Omental fat pad (tissue), 4 donors: Measurements from ENCODE around the gene PLXNB2. TPM values are rescaled to one million over a fixed set of nuclear protein-coding genes. Genes with fewer than 3 reads are reported as not detected.
A peak's percentile ranks its signal among the peaks of the same experiment; 100 is the strongest.

ENCODE experiments used
- ATAC-seq: fragments of 150-250 bp; one replicate; pipeline ENCODE4 v1.9.1; 2016; ENCODE audit warnings: mild to moderate bottlenecking, moderate library complexity; ENCODE audit not compliant: low FRiP score
- DNase-seq: peaks from one replicate; pipeline ENCODE4 v3.0.0-alpha.2; 2019; ENCODE audit warnings: low spot score
- CTCF ChIP-seq, 3 donors: fragments of 450-650 bp; IDR thresholded peaks; one replicate each; pipeline ENCODE4 v1.5.1; 2016 to 2017; ENCODE audit warnings: antibody characterized with exemption in 3 of 3, mild to moderate bottlenecking in 3 of 3, moderate library complexity in 2 of 3
- total RNA-seq, 4 donors: library from RNA; depleted of rRNA; stranded (reverse); fragments of >200 nt; gene quantifications; one replicate each; pipeline ENCODE4 v1.1.0, GENCODE V29; 2016

The PLXNB2 gene
- total RNA-seq, 4 donors from 2014 or later, result 91.4 to 130 (median 115) TPM

DNA sequence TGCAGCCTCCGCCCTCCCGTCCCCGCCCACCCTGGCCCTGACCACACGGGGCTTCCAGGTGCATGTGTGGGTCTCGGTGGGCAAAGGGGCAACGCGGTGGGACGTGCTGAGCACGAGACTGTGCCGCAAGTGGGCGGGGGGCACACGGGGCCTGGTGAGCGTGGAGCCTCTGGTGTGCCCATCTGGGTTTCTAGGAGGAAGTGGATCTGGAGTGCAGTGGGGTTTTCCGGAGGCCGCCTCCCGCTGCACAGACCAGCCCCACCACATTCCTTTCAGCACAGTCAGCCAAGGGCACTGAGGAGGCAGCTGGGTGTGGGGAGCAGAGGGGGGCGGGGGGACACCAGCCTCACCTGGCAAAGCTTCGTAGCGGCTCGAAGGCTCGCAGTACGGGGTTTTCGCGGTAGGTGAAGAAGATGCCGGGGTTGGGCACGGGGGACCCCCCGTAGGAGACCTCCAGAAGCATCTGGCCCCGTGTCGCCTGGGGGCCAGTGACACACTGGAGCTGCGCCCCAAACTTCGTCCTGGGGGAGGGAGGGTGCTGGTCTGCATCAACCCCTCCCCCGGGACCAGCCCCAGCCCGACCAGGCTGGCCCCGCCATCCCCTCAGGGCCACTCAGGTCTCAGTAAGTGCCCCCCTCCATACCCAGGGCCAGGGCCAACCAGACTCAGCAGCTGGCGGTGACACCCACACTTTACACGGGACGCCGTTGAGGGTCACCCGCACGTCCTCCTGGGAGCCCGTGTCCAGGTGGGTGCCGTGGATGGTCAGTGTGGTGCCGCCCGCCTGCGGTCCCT is 24.9 kb downstream of the PLXNB2 start:
- DNase-seq, result no peak
- no peak for TF ChIP-seq CTCF (IDR thresholded peaks at IDR 0.05)
- peak; percentile 71 for ATAC-seq

DNA sequence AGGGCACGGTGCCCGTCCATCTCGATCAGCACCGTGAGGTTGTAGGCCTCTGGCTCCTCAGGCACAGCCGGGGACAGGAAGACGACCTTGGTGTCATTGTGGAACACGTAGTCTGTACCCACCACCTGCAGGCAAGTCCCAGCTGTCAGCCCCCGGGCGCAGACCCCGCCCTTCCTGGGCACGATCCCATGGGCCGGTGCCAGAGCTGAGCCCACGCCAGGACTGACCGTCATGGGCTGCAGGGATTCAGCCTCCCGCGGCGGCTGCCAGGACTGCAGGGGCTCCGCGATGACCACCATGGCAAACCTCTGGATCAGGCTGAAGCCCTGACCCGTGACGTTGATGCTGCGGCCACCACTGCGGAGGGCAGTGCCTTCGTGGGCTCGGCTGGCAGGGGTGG is 25.5 kb downstream of the PLXNB2 start:
- TF ChIP-seq CTCF (IDR thresholded peaks at IDR 0.05), result no peak
- no peak for ATAC-seq

DNA sequence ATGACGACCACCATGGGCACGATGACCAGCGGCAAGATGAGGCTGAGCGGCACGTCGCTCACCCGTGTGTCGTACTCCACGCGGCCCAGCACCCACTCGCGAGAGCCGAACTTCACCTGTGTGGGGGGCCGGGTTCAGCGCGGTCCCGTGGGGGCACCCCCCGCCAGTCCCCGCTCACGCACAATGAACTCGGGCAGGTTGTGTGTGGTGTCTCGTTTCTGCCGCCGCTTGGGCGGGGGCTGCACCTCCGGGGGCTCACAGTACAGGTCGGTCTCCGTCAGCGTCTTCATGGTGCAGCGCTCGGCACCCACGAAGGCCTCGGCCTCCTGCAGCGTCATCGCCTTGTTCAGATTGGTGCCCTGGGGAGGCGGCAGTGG is 26.1 kb downstream of the PLXNB2 start:
- TF ChIP-seq CTCF (IDR thresholded peaks at IDR 0.05), result no peak
- DNase-seq (no peak), ATAC-seq (no peak)

More for the DNA sequence above, 25.5 kb downstream of the PLXNB2 start:
- DNase-seq, result no peak

GRCh38 chr22:50280708-50281383 is 26.6 kb downstream of the PLXNB2 start:
- ATAC-seq, result no peak
- TF ChIP-seq CTCF (IDR thresholded peaks at IDR 0.05), result no peak
- DNase-seq, result no peak

GRCh38 chr22:50280022-50280707 is 27.3 kb downstream of the PLXNB2 start:
- ATAC-seq (no peak), DNase-seq (no peak)
- TF ChIP-seq CTCF (IDR thresholded peaks at IDR 0.05), result no peak

DNA sequence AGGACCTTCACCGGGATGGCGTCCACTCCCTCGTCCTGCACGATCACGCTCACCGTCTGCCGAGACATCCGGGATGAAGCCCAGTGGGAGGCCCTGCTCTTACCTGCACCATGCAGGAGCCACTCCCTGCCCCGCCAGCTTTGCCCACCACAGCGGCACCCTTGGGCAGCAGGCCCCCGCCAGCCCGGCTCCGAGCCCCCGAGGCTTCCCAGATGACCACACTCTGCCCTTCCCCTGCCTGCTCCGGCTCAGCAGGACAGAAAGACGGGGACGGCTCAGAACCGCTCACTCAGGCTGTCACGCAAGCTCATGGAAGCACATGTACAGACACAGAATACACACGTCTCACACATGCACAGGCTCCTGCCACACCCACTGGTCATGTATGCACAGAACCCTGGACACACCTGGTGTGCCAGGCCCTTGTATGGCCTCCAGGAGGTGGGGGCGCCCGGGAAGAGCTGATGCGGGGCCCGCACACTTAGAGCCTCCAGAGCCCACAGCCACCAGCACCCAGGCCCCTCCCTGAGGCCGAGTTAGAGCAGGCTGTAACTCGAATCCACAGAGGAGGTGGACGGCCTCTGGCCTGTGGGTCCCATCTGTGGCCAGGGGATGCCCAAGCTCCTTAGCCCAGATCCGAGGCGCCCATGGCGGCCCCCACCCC is 28.4 kb downstream of the PLXNB2 start:
- DNase-seq, result no peak
- no peak for ATAC-seq
- TF ChIP-seq CTCF (IDR thresholded peaks at IDR 0.05), result no peak
